HEK293 (cell line): ENCODE results near the gene OBP2B.

Experiments used
- CTCF ChIP-seq: fragments of 450-650 bp; formaldehyde crosslinking; IDR thresholded peaks from 2 replicates; pipeline ENCODE4 v1.5.1; 2016; ENCODE audit warnings: missing biosample characterization, missing genetic modification characterization
- MYNN ChIP-seq: fragments of 450-650 bp; formaldehyde crosslinking; IDR thresholded peaks from 2 replicates; pipeline ENCODE4 v1.5.1; 2016; ENCODE audit warnings: missing biosample characterization, missing genetic modification characterization, borderline replicate concordance
- ZNF121 ChIP-seq: fragments of 450-650 bp; formaldehyde crosslinking; IDR thresholded peaks from 2 replicates; pipeline ENCODE4 v1.5.1; 2016; ENCODE audit warnings: missing biosample characterization, missing genetic modification characterization
- ZNF175 ChIP-seq: fragments of 450-650 bp; formaldehyde crosslinking; IDR thresholded peaks from 2 replicates; pipeline ENCODE4 v1.5.1; 2016; ENCODE audit warnings: missing biosample characterization, missing genetic modification characterization
- ZNF274 ChIP-seq, 2 experiments: fragments of 200-500 bp in 1 of 2; fragments of 450-650 bp in 1 of 2; sonication (Bioruptor generic) in 1 of 2; formaldehyde crosslinking in 1 of 2; IDR thresholded peaks; 2 replicates each; pipeline versions ENCODE4 v1.5.1 to v1.6.1; 2014 to 2016; ENCODE audit warnings: borderline replicate concordance in 1 of 2, inconsistent platforms in 1 of 2, low read length in 1 of 2, missing biosample characterization in 1 of 2, missing genetic modification characterization in 1 of 2
- ZNF394 ChIP-seq: fragments of 450-650 bp; formaldehyde crosslinking; IDR thresholded peaks from 2 replicates; pipeline ENCODE4 v1.5.1; 2016; ENCODE audit warnings: missing biosample characterization, missing genetic modification characterization, mild to moderate bottlenecking, moderate library complexity, borderline replicate concordance
- ZNF791 ChIP-seq: fragments of 450-650 bp; formaldehyde crosslinking; IDR thresholded peaks from 2 replicates; pipeline ENCODE4 v1.5.1; 2016; ENCODE audit warnings: missing biosample characterization, missing genetic modification characterization

- TF ChIP-seq MYNN (tag by site-specific recombination) (no peak), ZNF121 (tag by site-specific recombination) (no peak), ZNF175 (tag by site-specific recombination) (no peak), CTCF (tag by site-specific recombination) (no peak), ZNF791 (tag by site-specific recombination) (no peak), ZNF274 (IDR thresholded peaks at IDR 0.05; ENCODE audit: low read length) (no peak), ZNF274 (tag by site-specific recombination; IDR thresholded peaks at IDR 0.05; ENCODE audit: borderline replicate concordance) (no peak), ZNF394 (tag by site-specific recombination) (no peak)
Measured at GRCh38 chr9:133170716-133171115, 38.3 kb downstream of the OBP2B start.
